HG02798 (cell line): ENCODE measurements around the gene SH2B3.
A peak's percentile ranks its signal among the peaks of the same experiment; 100 is the strongest.

Source experiments
- ATAC-seq: cut with Tn5 transposase; IDR thresholded peaks from one replicate; pipeline ENCODE4 v1.9.1; 2021; ENCODE audit warnings: mild to moderate bottlenecking; ENCODE audit not compliant: unreplicated experiment, poor library complexity

SH2B3 gene

GRCh38 chr12:111425655-111426054 lies 19.9 kb downstream of the SH2B3 start:
- no peak for ATAC-seq

- no peak for ATAC-seq
Measured at GRCh38 chr12:111426344-111427185, 20.8 kb downstream of the SH2B3 start.

GRCh38 chr12:111427417-111428074 lies 21.8 kb downstream of the SH2B3 start:
- no peak for ATAC-seq

- no peak for ATAC-seq
Measured at GRCh38 chr12:111428081-111428727, 22.5 kb downstream of the SH2B3 start.

GRCh38 chr12:111428728-111429175 lies 23.0 kb downstream of the SH2B3 start:
- no peak for ATAC-seq

- ATAC-seq, result peak; percentile 33
Measured at GRCh38 chr12:111429828-111430432, 24.2 kb downstream of the SH2B3 start.

GRCh38 chr12:111430433-111431353 lies 25.0 kb downstream of the SH2B3 start:
- ATAC-seq, result no peak

- ATAC-seq, result no peak
Measured at GRCh38 chr12:111431772-111432171, 26.0 kb downstream of the SH2B3 start.

GRCh38 chr12:111434049-111434448 lies 28.3 kb downstream of the SH2B3 start:
- ATAC-seq, result no peak

GRCh38 chr12:111434680-111435338 lies 29.1 kb downstream of the SH2B3 start:
- ATAC-seq, result peak; percentile 76

GRCh38 chr12:111435661-111436201 lies 30.0 kb downstream of the SH2B3 start:
- no peak for ATAC-seq

- no peak for ATAC-seq
Measured at GRCh38 chr12:111436266-111436665, 30.5 kb downstream of the SH2B3 start.

- no peak for ATAC-seq
Measured at GRCh38 chr12:111436811-111437210, 31.1 kb downstream of the SH2B3 start.

- ATAC-seq, result no peak
Measured at GRCh38 chr12:111437816-111438454, 32.2 kb downstream of the SH2B3 start.

GRCh38 chr12:111438481-111438880 lies 32.8 kb downstream of the SH2B3 start:
- no peak for ATAC-seq

- ATAC-seq, result no peak
Measured at GRCh38 chr12:111439657-111440151, 34.0 kb downstream of the SH2B3 start.

- no peak for ATAC-seq
Measured at GRCh38 chr12:111440152-111440551, 34.4 kb downstream of the SH2B3 start.

GRCh38 chr12:111440631-111441030 lies 34.9 kb downstream of the SH2B3 start:
- ATAC-seq, result no peak
